HEK293 (cell line): Measurements from ENCODE around the gene MAPKAPK3.

ENCODE experiments used
- CTCF ChIA-PET: fragments of 350-600 bp; formaldehyde crosslinking; extraction: SDS; loops from one replicate; lab custom pipeline; 2021; ENCODE audit warnings: antibody characterized with exemption; lab: Yijun Ruan, JAX
- POLR2A ChIA-PET: fragments of 300-600 bp; formaldehyde crosslinking; extraction: SDS; loops from one replicate; lab custom pipeline; 2020; ENCODE audit warnings: antibody characterized with exemption, inconsistent platforms; lab: Yijun Ruan, JAX
- H3K27ac ChIP-seq: fragments of 200-500 bp; sonication (Bioruptor generic); 2 replicates; pipeline ENCODE4 v1.5.1; 2014; ENCODE audit warnings: low read depth, low read length, control low read depth, inconsistent platforms; ENCODE audit errors: extremely low read depth
- H3K36me3 ChIP-seq, 2 experiments: fragments of 200-500 bp in 1 of 2; sonication (Bioruptor generic) in 1 of 2; 1 replicate in 1 of 2; 2 replicates in 1 of 2; pipeline ENCODE4 v1.5.1; 2014 to 2017; ENCODE audit warnings: inconsistent platforms in 2 of 2, low read length in 2 of 2; ENCODE audit not compliant: control insufficient read depth in 2 of 2, insufficient read depth in 1 of 2
- H3K4me1 ChIP-seq: fragments of 200-500 bp; sonication (Bioruptor generic); 2 replicates; pipeline ENCODE4 v1.5.1; 2014; ENCODE audit warnings: mild to moderate bottlenecking, low read length, inconsistent platforms; ENCODE audit not compliant: control insufficient read depth, insufficient read depth
- H3K4me3 ChIP-seq: 2 replicates; pipeline ENCODE4 v1.5.1; 2011; ENCODE audit warnings: low read depth, mild to moderate bottlenecking, control low read depth, low read length, moderate library complexity
- H3K9me3 ChIP-seq: fragments of 200-500 bp; sonication (Bioruptor generic); 2 replicates; pipeline ENCODE4 v1.5.1; 2014; ENCODE audit warnings: low read depth, low read length, inconsistent platforms; ENCODE audit not compliant: control insufficient read depth, insufficient read depth
- EGR2 ChIP-seq: fragments of 450-650 bp; formaldehyde crosslinking; IDR thresholded peaks from 2 replicates; pipeline ENCODE4 v1.5.1; 2016; ENCODE audit warnings: low read depth, missing biosample characterization, missing genetic modification characterization
- INSM2 ChIP-seq: fragments of 450-650 bp; formaldehyde crosslinking; IDR thresholded peaks from 2 replicates; pipeline ENCODE4 v1.5.1; 2016; ENCODE audit warnings: missing biosample characterization, missing genetic modification characterization
- KLF1 ChIP-seq: fragments of 450-650 bp; formaldehyde crosslinking; IDR thresholded peaks from 2 replicates; pipeline ENCODE4 v1.5.1; 2016; ENCODE audit warnings: missing biosample characterization, missing genetic modification characterization
- KLF16 ChIP-seq: fragments of 450-650 bp; formaldehyde crosslinking; IDR thresholded peaks from 2 replicates; pipeline ENCODE4 v1.5.1; 2017; ENCODE audit warnings: missing biosample characterization, missing genetic modification characterization
- MEIS1 ChIP-seq: sonication (generic); formaldehyde crosslinking; IDR thresholded peaks from 2 replicates; pipeline ENCODE4 v1.8.1; 2022; ENCODE audit warnings: missing genetic modification reagents, mild to moderate bottlenecking, borderline replicate concordance
- SP7 ChIP-seq: fragments of 450-650 bp; formaldehyde crosslinking; IDR thresholded peaks from 2 replicates; pipeline ENCODE4 v1.5.1; 2016; ENCODE audit warnings: missing biosample characterization, missing genetic modification characterization
- ZEB2 ChIP-seq: fragments of 450-650 bp; formaldehyde crosslinking; IDR thresholded peaks from 2 replicates; pipeline ENCODE4 v1.5.1; 2016; ENCODE audit warnings: missing biosample characterization, missing genetic modification characterization
- ZFHX2 ChIP-seq: fragments of 450-650 bp; formaldehyde crosslinking; conservative IDR thresholded peaks from 2 replicates; pipeline ENCODE4 v1.5.1; 2016; ENCODE audit warnings: missing biosample characterization, missing genetic modification characterization
- ZFP41 ChIP-seq: fragments of 450-650 bp; formaldehyde crosslinking; IDR thresholded peaks from 2 replicates; pipeline ENCODE4 v1.5.1; 2016; ENCODE audit warnings: missing biosample characterization, missing genetic modification characterization, borderline replicate concordance
- ZFP69B ChIP-seq: fragments of 450-650 bp; formaldehyde crosslinking; IDR thresholded peaks from 2 replicates; pipeline ENCODE4 v1.5.1; 2016; ENCODE audit warnings: missing biosample characterization, missing genetic modification characterization
- ZNF148 ChIP-seq: fragments of 450-650 bp; formaldehyde crosslinking; IDR thresholded peaks from 2 replicates; pipeline ENCODE4 v1.5.0; 2017; ENCODE audit warnings: missing biosample characterization, missing genetic modification characterization, borderline replicate concordance
- ZNF221 ChIP-seq: fragments of 450-650 bp; formaldehyde crosslinking; IDR thresholded peaks from 2 replicates; pipeline ENCODE4 v1.5.1; 2017; ENCODE audit warnings: missing biosample characterization, missing genetic modification characterization, borderline replicate concordance
- ZNF341 ChIP-seq: fragments of 450-650 bp; formaldehyde crosslinking; IDR thresholded peaks from 2 replicates; pipeline ENCODE4; 2016; ENCODE audit warnings: low read depth, missing biosample characterization, missing genetic modification characterization
- ZNF350 ChIP-seq: fragments of 450-650 bp; formaldehyde crosslinking; IDR thresholded peaks from 2 replicates; pipeline ENCODE4 v1.5.0; 2017; ENCODE audit warnings: missing biosample characterization, mild to moderate bottlenecking, missing genetic modification characterization
- ZNF362 ChIP-seq: fragments of 450-650 bp; formaldehyde crosslinking; IDR thresholded peaks from 2 replicates; pipeline ENCODE4 v1.5.1; 2016; ENCODE audit warnings: missing biosample characterization, missing genetic modification characterization
- ZNF423 ChIP-seq: fragments of 450-650 bp; formaldehyde crosslinking; IDR thresholded peaks from 2 replicates; pipeline ENCODE4 v1.5.1; 2016; ENCODE audit warnings: missing biosample characterization, missing genetic modification characterization
- ZNF449 ChIP-seq: fragments of 450-650 bp; formaldehyde crosslinking; IDR thresholded peaks from 2 replicates; pipeline ENCODE4 v1.5.1; 2017; ENCODE audit warnings: missing biosample characterization, mild to moderate bottlenecking, missing genetic modification characterization, moderate library complexity
- ZNF501 ChIP-seq: fragments of 450-650 bp; formaldehyde crosslinking; IDR thresholded peaks from 2 replicates; pipeline ENCODE4 v1.5.1; 2016; ENCODE audit warnings: missing biosample characterization, missing genetic modification characterization
- ZNF514 ChIP-seq: fragments of 450-650 bp; formaldehyde crosslinking; IDR thresholded peaks from 2 replicates; pipeline ENCODE4 v1.5.1; 2016; ENCODE audit warnings: missing biosample characterization, missing genetic modification characterization
- ZNF529 ChIP-seq: fragments of 450-650 bp; formaldehyde crosslinking; IDR thresholded peaks from 2 replicates; pipeline ENCODE4 v1.5.1; 2017; ENCODE audit warnings: missing genetic modification characterization, missing biosample characterization; ENCODE audit not compliant: insufficient replicate concordance
- ZNF610 ChIP-seq: fragments of 450-650 bp; formaldehyde crosslinking; IDR thresholded peaks from 2 replicates; pipeline ENCODE4 v1.5.1; 2016; ENCODE audit warnings: missing biosample characterization, missing genetic modification characterization, borderline replicate concordance
- ZNF704 ChIP-seq: fragments of 450-650 bp; formaldehyde crosslinking; IDR thresholded peaks from 2 replicates; pipeline ENCODE4 v1.5.1; 2016; ENCODE audit warnings: missing biosample characterization, missing genetic modification characterization

Gene MAPKAPK3

GRCh38 chr3:50628601-50629000 lies 11.7 kb downstream of the MAPKAPK3 start:
- Histone ChIP-seq H3K36me3 (peaks cover 0 to 12% of the 10 kb centered on the region in 2 experiments; a peak in 1 of 3 replicates), H3K27ac (no peak overlapping the region), H3K4me1 (peaks cover 2% of the 10 kb centered on the region), H3K9me3 (no peaks in the 10 kb centered on the region), H3K4me3 (no peak overlapping the region)
- CTCF ChIA-PET, result interaction anchor here (0.8 to 2.8 kb wide), 5 partner anchors 13 to 33 kb away, joined by 3 to 25 read pairs (median 5); no protein-coding TSS in a partner anchor
- TF ChIP-seq INSM2 (tag by site-specific recombination) (no peak), ZFHX2 (tag by site-specific recombination) (peak; percentile 67), EGR2 (tag by site-specific recombination) (peak; percentile 78)
- POLR2A ChIA-PET, result no interaction called here

- TF ChIP-seq KLF1 (tag by site-specific recombination) (peak; percentile 34), ZNF341 (tag by site-specific recombination) (no peak)
- ChIA-PET CTCF (interaction anchor here (1.1 to 1.5 kb wide), 4 partner anchors 23 to 742 kb away, joined by 3 to 7 read pairs (median 4); no protein-coding TSS in a partner anchor), POLR2A (interaction anchor here (1.1 kb wide), 1 partner anchor 755 kb away, joined by 4 read pairs; the partner anchor contains the start of gene MANF)
- Histone ChIP-seq H3K36me3 (no peaks in the 10 kb centered on the region), H3K4me1 (peaks cover 2% of the 10 kb centered on the region), H3K27ac (no peak overlapping the region), H3K9me3 (no peaks in the 10 kb centered on the region), H3K4me3 (no peak overlapping the region)
Observed at GRCh38 chr3:50630394-50630793, 13.4 kb downstream of the MAPKAPK3 start.

- no peak for TF ChIP-seq ZNF610 (tag by site-specific recombination)
- no peak for TF ChIP-seq MEIS1 (CRISPR knock-in tag)
- no peak for TF ChIP-seq ZNF529 (tag by site-specific recombination)
- no peak for TF ChIP-seq ZFP41 (tag by site-specific recombination)
- TF ChIP-seq ZFP69B (tag by site-specific recombination), result no peak
- no peak for TF ChIP-seq ZNF704 (tag by site-specific recombination)
- no peak for TF ChIP-seq ZNF148 (tag by site-specific recombination)
- TF ChIP-seq ZNF362 (tag by site-specific recombination), result no peak
- TF ChIP-seq ZNF350 (tag by site-specific recombination), result no peak
- TF ChIP-seq ZNF501 (tag by site-specific recombination), result no peak
- TF ChIP-seq SP7 (tag by site-specific recombination), result no peak
- TF ChIP-seq ZNF514 (tag by site-specific recombination), result no peak
- TF ChIP-seq ZNF449, result no peak
- no peak for TF ChIP-seq ZNF221 (tag by site-specific recombination)
- TF ChIP-seq ZEB2 (tag by site-specific recombination), result no peak
- TF ChIP-seq KLF16, result no peak
- TF ChIP-seq ZNF423 (tag by site-specific recombination), result no peak
Observed at GRCh38 chr3:50630877-50631276, 13.9 kb downstream of the MAPKAPK3 start.

More at GRCh38 chr3:50630877-50631276, 13.9 kb downstream of the MAPKAPK3 start:
- no peak overlapping the region for H3K27ac ChIP-seq
- ChIA-PET POLR2A (interaction anchor here (1.1 kb wide), 1 partner anchor 755 kb away, joined by 4 read pairs; the partner anchor contains the start of gene MANF), CTCF (interaction anchor here (0.8 to 1.7 kb wide), 6 partner anchors 14 to 741 kb away, joined by 3 to 7 read pairs (median 4); partner anchors contain the start of gene MAPKAPK3)
- no peaks in the 10 kb centered on the region for H3K9me3 ChIP-seq
- peaks cover 2% of the 10 kb centered on the region for H3K4me1 ChIP-seq
- no peak overlapping the region for H3K4me3 ChIP-seq
- H3K36me3 ChIP-seq, result no peaks in the 10 kb centered on the region
